OCI-LY3 (cell line): ENCODE results near the gene DNAJC21.

Experiments used
- H2AFZ ChIP-seq: fragments of 200-600, 300-600 bp; shearing (Covaris generic); 2 replicates; pipeline ENCODE4 v1.6.0; 2014; ENCODE audit warnings: antibody characterized with exemption, low read depth, low read length
- H3K27ac ChIP-seq: fragments of 200-600, 300-600 bp; sonication (generic); 2 replicates; pipeline ENCODE4 v1.5.1; 2014; ENCODE audit warnings: mild to moderate bottlenecking, low read length, moderate library complexity, mixed read lengths
- H3K27me3 ChIP-seq: fragments of 200-600, 300-600 bp; sonication (generic); 2 replicates; pipeline ENCODE4 v1.6.1; 2014; ENCODE audit warnings: low read depth, low read length, mixed read lengths
- H3K36me3 ChIP-seq: fragments of 200-600, 300-600 bp; sonication (generic); replicated peaks from 2 replicates; pipeline ENCODE3; 2014; ENCODE audit warnings: low read depth, low read length, mixed read lengths
- H3K4me1 ChIP-seq: fragments of 300-600, 200-600 bp; sonication (generic); 2 replicates; pipeline ENCODE4 v1.6.1; 2014; ENCODE audit warnings: low read length, mixed read lengths
- H3K4me2 ChIP-seq: fragments of 200-600, 300-600 bp; sonication (generic); 2 replicates; pipeline ENCODE4 v1.6.1; 2014; ENCODE audit warnings: low read length, mixed read lengths
- H3K4me3 ChIP-seq: fragments of 300-600, 200-600 bp; sonication (generic); 2 replicates; pipeline ENCODE4 v1.5.1; 2014; ENCODE audit warnings: antibody characterized with exemption, mild to moderate bottlenecking, low read length, moderate library complexity
- H3K79me2 ChIP-seq: fragments of 300-600, 200-600 bp; shearing (Covaris generic); 2 replicates; pipeline ENCODE4 v1.6.1; 2014; ENCODE audit warnings: mild to moderate bottlenecking, low read length, mixed read lengths
- H3K9ac ChIP-seq: fragments of 300-600, 200-600 bp; shearing (Covaris generic); 2 replicates; pipeline ENCODE4 v1.6.0; 2014; ENCODE audit warnings: mild to moderate bottlenecking, low read length, moderate library complexity
- H3K9me3 ChIP-seq: fragments of 200-600, 300-600 bp; shearing (Covaris generic); 2 replicates; pipeline ENCODE4 v1.6.1; 2014; ENCODE audit warnings: low read length, mixed read lengths; ENCODE audit not compliant: insufficient read depth
- H4K20me1 ChIP-seq: fragments of 200-600, 300-600 bp; sonication (generic); 2 replicates; pipeline ENCODE4 v1.6.1; 2016; ENCODE audit warnings: low read length, mixed read lengths; ENCODE audit not compliant: insufficient read depth
- EZH2phosphoT487 ChIP-seq: fragments of 200-600 bp; shearing (Covaris generic); IDR thresholded peaks from 2 replicates; pipeline ENCODE4 v1.6.1; 2018; ENCODE audit warnings: antibody characterized with exemption, mixed run types, low read depth
- TF ChIP-seq, protein P1 (sequence below): fragments of 200-600, 300-600 bp; sonication (generic); IDR thresholded peaks from 2 replicates; pipeline ENCODE4 v1.5.1; 2014; ENCODE audit warnings: antibody characterized with exemption, low read length, low read depth

DNAJC21 gene

DNA sequence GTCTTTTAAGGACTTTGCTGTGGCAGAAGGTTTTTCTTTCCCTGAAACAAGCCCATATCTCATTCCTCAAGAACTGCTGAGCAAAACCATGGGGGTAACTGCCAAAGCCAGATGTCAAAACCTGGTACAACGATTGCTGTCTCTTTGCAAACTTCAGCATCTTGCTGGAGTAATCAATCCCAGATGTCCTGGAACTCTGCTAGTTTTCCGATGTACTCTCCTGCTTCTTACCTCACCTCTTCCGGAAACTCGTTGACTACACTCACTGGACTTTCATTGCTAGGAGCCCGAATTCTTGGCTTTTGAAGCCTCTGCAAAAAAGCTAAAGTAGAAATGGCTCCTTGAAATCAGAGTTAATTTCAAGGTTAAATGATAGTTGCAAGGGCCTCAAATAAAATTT lies 37.4 kb upstream of the DNAJC21 start:
- Histone ChIP-seq H3K4me3 (no peak overlapping the region), H3K9me3 (no peaks in the 10 kb centered on the region)

DNA sequence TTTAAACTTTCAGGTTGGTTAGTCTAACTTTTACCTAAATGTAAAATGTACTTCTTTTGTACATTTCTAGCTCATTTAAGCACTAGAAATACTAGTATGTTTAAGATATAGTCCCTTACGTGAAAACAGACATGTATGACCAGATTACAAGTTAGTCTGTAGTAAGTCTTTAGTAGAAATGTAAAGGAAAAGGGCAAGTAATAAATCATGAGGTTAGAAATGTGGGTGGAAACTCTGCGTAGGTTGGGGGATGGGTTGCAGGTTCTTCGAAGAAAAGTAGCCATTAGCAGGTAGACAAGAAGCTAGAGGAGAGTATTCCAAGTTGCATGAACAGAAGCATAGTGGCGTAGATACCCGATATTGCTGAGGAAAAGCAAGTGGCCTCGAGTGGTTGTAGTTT lies 36.9 kb upstream of the DNAJC21 start:
- Histone ChIP-seq H3K36me3 (no peaks in the 10 kb centered on the region), H3K4me3 (no peak overlapping the region), H3K9me3 (no peaks in the 10 kb centered on the region), H3K27me3 (no peaks in the 10 kb centered on the region), H3K4me2 (no peak overlapping the region), H3K4me1 (peaks cover 13% of the 10 kb centered on the region), H3K27ac (no peak overlapping the region), H4K20me1 (no peaks in the 10 kb centered on the region), H3K9ac (no peak overlapping the region), H3K79me2 (no peaks in the 10 kb centered on the region), H2AFZ (no peak overlapping the region)
- TF ChIP-seq, protein P1, sequence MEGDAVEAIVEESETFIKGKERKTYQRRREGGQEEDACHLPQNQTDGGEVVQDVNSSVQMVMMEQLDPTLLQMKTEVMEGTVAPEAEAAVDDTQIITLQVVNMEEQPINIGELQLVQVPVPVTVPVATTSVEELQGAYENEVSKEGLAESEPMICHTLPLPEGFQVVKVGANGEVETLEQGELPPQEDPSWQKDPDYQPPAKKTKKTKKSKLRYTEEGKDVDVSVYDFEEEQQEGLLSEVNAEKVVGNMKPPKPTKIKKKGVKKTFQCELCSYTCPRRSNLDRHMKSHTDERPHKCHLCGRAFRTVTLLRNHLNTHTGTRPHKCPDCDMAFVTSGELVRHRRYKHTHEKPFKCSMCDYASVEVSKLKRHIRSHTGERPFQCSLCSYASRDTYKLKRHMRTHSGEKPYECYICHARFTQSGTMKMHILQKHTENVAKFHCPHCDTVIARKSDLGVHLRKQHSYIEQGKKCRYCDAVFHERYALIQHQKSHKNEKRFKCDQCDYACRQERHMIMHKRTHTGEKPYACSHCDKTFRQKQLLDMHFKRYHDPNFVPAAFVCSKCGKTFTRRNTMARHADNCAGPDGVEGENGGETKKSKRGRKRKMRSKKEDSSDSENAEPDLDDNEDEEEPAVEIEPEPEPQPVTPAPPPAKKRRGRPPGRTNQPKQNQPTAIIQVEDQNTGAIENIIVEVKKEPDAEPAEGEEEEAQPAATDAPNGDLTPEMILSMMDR, result no peak

More for the DNA sequence above, 37.4 kb upstream of the DNAJC21 start:
- no peak for TF ChIP-seq EZH2phosphoT487
- TF ChIP-seq, protein P1, result no peak
- Histone ChIP-seq H3K27ac (no peak overlapping the region), H3K9ac (no peak overlapping the region), H3K36me3 (no peaks in the 10 kb centered on the region), H2AFZ (no peak overlapping the region), H3K4me1 (peaks cover 13% of the 10 kb centered on the region), H4K20me1 (no peaks in the 10 kb centered on the region), H3K4me2 (no peak overlapping the region), H3K79me2 (no peaks in the 10 kb centered on the region), H3K27me3 (no peaks in the 10 kb centered on the region)

DNA sequence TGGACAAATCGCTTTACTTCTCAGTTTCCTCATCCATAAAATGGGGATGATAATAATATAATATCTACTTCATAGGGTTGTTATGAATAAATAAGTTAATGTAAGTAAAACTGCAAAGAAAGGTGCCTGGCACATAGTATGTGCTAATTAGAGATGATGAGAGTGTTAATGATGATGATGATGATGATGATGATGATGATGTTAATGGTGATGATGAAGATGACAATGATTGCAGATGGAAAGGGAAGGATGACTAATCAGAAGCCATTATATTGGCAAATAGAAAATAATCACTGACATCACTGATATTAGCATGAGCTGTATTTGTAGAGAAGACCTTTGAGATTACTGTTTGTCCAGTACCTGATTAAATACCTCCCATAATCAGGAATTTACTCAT lies 34.6 kb upstream of the DNAJC21 start:
- Histone ChIP-seq H3K9me3 (no peaks in the 10 kb centered on the region), H3K9ac (no peak overlapping the region), H3K27me3 (no peaks in the 10 kb centered on the region), H2AFZ (no peak overlapping the region), H3K4me3 (no peak overlapping the region), H3K36me3 (no peaks in the 10 kb centered on the region), H3K4me2 (no peak overlapping the region), H3K27ac (no peak overlapping the region), H3K4me1 (peaks cover 13% of the 10 kb centered on the region), H4K20me1 (no peaks in the 10 kb centered on the region), H3K79me2 (no peaks in the 10 kb centered on the region)
- no peak for TF ChIP-seq EZH2phosphoT487
- TF ChIP-seq, protein P1, result no peak

DNA sequence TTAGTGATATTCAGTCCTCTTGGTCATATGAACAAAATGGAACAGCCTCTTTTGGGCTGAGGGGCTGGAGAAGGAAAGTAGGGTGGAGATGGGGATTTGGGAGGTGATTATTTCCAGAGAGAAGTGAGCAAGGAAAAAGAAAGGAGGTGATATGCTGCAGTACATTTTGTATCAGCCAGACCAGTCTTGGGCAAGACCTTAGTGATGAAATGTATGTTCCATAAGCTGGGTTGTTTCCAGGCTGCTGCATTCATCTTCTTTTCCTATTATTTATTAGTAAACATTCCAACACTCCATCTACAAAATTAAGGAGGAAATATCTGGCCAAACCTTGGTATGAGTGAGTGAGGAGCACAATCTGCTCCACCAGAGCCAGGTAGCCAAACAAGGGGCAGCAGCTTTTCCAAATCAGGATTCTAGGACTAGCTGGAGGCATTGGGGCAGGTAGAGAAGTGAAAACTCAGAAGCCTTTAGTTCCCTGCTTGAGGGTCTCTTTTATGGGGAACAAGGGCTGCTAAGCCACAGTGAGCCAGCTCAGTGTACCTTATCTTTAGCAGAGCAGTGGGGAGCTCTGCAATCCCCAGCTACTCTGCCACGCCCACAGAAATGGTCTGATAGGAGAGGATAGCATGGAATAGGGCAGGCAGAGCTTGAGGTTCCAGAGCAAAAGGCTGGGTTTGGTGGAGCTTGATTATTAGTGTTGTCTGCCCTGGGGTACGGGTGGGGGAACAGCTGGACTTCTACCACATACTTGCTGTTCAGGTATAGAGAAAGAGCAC lies 33.5 kb upstream of the DNAJC21 start:
- Histone ChIP-seq H3K36me3 (no peaks in the 10 kb centered on the region), H3K79me2 (no peaks in the 10 kb centered on the region), H3K4me1 (peaks cover 12% of the 10 kb centered on the region), H3K4me3 (no peak overlapping the region), H3K27ac (no peak overlapping the region), H3K9me3 (no peaks in the 10 kb centered on the region), H3K27me3 (no peaks in the 10 kb centered on the region), H3K9ac (no peak overlapping the region), H3K4me2 (no peak overlapping the region), H2AFZ (no peak overlapping the region), H4K20me1 (no peaks in the 10 kb centered on the region)
- no peak for TF ChIP-seq EZH2phosphoT487
- TF ChIP-seq, protein P1, result no peak
